Pancreas (tissue), 10 donors: ENCODE results near the gene REC114. TPM values are rescaled to one million over a fixed set of nuclear protein-coding genes. Genes with fewer than 3 reads are reported as not detected.

Experiments used
- ATAC-seq, 4 donors: fragments of 200-7000 bp; cut with Tn5 transposase; one replicate each; pipeline versions ENCODE4 v1.8.0 to v1.9.1; 2020; ENCODE audit warnings: mild to moderate bottlenecking in 4 of 4, moderate library complexity in 4 of 4
- DNase-seq, 6 donors: peaks; one replicate each; pipeline ENCODE4 v3.0.0-alpha.2; 2020
- FAIRE-seq: peaks from 2 replicates; lab custom pipeline; 2012; peaks lifted over from hg19 to GRCh38; lab: Jason Lieb, UNC
- H3K27ac ChIP-seq, 4 donors: fragments of 200-600 bp; sonication (generic); 1 replicate in 3 of 4; 2 replicates in 1 of 4; pipeline versions ENCODE4 v1.5.0 to v1.8.0; 2020
- H3K27me3 ChIP-seq, 4 donors: fragments of 200-600 bp; one replicate each; pipeline ENCODE4 v1.8.0; 2021
- H3K36me3 ChIP-seq, 3 donors: fragments of 200-600 bp; sonication (generic) in 1 of 3; one replicate each; pipeline versions ENCODE4 v1.5.0 to v1.8.0; 2020 to 2021
- H3K4me1 ChIP-seq, 3 donors: fragments of 200-600 bp; one replicate each; pipeline ENCODE4 v1.8.0; 2021
- H3K4me3 ChIP-seq, 4 donors: fragments of 200-600 bp; sonication (generic) in 2 of 4; one replicate each; pipeline versions ENCODE4 v1.5.0 to v1.8.0; 2020 to 2021
- H3K9me3 ChIP-seq, 4 donors: fragments of 200-600 bp; one replicate each; pipeline ENCODE4 v1.8.0; 2021
- CTCF ChIP-seq, 4 donors: fragments of 200-600 bp; sonication (generic) in 3 of 4; IDR thresholded peaks; one replicate each; pipeline versions ENCODE4 v1.5.0 to v1.8.0; 2021; ENCODE audit warnings: antibody characterized with exemption in 4 of 4
- WGBS, 2 donors: extraction: QIAGEN DNeasy Blood & Tissue Kit; methylation state at CpG; one replicate each; pipeline ENCODE4 v1.1.7; 2013; 5-methylcytosine and 5-hydroxymethylcytosine counted together
- intact Hi-C, 3 donors: fragments of 100-400 bp; cut with DNase I; formaldehyde crosslinking; loops; one replicate each; pipeline versions ENCODE4 v1.11.1 to v1.14.2; 2022
- polyA plus RNA-seq, 2 donors: library from polyadenylated mRNA; stranded (reverse); fragments of 200-250 nt; gene quantifications; one replicate each; pipeline ENCODE4 v1.2.3, GENCODE V29; 2013
- total RNA-seq, 6 donors: library from RNA; stranded (reverse); fragmentation: NEBNext Ultra II Directional in 4 of 6; extraction: Animal tissue kit (Norgen Biotek cat#: 25700) in 4 of 6; gene quantifications; one replicate each; pipeline versions ENCODE4 v1.2.1 to v1.2.4, GENCODE V29; 2021 to 2023
- donor health status: healthy with polysubstance abuse.
- donor health status: DM: no; HTN: no; CAD: no; lungs with moderate emphysema.
- donor health status: DM: no; HTN: no; CAD: no.
- donor health status: control.
- donor health status: control.
- donor health status: Bipolar disorder and iron deficiency.
- donor health status: DM: yes; HTN: yes; CAD: no.
- donor health status: DM: no; HTN: no; CAD: no.
- donor health status: DM: no; HTN: no; CAD: no.
- donor health status: DM: yes; HTN: yes; CAD: no.

REC114 gene
- total and polyA plus RNA-seq, 8 donors: not detected

DNA sequence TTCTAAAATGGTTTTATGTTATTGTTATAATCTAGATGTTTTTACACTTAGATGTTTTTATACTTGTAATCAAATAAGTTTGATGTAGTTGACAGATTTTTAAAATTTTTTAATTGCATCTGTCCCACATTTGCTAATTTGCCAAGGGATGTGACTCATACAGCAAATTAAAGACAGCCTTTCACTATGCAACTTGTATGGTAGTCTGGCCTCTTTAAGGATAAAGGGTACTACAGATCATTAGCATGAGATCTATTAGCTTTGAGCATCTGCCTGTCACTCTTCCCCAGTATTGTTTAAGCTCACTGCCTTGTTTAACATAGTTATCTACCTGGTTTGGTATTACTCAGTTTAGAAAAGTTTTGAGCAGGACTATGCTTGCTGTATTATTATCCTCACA lies 107.2 kb downstream of the REC114 start:
- no peak for TF ChIP-seq CTCF (IDR thresholded peaks at IDR 0.05)
- Histone ChIP-seq H3K27me3 (no peaks in the 10 kb centered on the region), H3K4me3 (no peak overlapping the region), H3K4me1 (no peaks in the 10 kb centered on the region), H3K27ac (no peak overlapping the region), H3K9me3 (no peaks in the 10 kb centered on the region), H3K36me3 (no peaks in the 10 kb centered on the region)
- FAIRE-seq: no peak
- no peak for DNase-seq
- intact Hi-C loops: no loop called here
- no peak for ATAC-seq

DNA sequence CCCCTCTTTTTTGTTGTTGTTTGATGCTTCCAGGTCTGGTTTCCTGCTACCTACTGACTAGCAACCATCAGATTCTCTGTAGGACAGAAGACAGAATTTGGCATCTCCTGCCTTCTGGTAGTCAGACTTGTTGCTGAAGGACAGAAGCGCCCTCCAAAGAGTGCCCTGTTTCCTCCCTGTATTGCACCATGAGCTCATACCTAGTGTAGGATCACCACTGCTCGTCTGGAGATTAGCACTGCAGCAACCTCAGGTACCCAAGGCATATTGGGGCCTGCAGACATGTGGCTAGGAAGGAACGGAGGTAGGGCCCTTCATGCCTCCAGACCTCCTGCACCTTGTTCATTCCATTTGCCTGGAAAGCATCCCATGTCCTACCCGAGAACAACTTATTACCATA lies 112.1 kb downstream of the REC114 start:
- H3K4me3 ChIP-seq: no peak overlapping the region
- H3K4me1 ChIP-seq: no peaks in the 10 kb centered on the region
- intact Hi-C loops: no loop called here
- peaks cover 0 to 17% (median 0%) of the 10 kb centered on the region in 3 donors for H3K36me3 ChIP-seq
- no peak for DNase-seq
- TF ChIP-seq CTCF (IDR thresholded peaks at IDR 0.05): no peak
- 86 to 89% methylated on average over 4 of the region's 4 CpGs for WGBS, 2 donors
- H3K9me3 ChIP-seq: no peaks in the 10 kb centered on the region
- H3K27ac ChIP-seq: no peak overlapping the region
- no peak for FAIRE-seq
- H3K27me3 ChIP-seq: no peaks in the 10 kb centered on the region
- ATAC-seq: no peak

DNA sequence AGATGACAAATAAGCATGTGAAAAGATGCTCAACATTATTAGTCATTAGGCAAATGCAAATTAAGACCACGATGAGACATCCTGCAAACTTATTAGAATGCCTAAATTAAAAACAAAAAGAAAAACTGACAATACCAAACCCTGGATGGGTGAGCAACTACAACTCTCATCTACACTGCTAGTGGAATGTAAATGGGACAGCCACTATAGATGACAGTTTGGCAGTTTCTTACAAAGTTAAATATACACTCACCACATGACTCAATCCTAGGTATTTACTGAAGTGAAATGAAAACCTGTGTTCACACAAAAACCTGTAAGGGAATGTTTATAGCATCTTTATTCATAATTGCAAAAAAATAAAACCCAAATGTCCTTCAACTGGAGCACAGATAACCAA lies 115.6 kb downstream of the REC114 start:
- no peak for TF ChIP-seq CTCF (IDR thresholded peaks at IDR 0.05)
- FAIRE-seq (no peak), ATAC-seq (no peak), DNase-seq (no peak)
- H3K27ac ChIP-seq: no peak overlapping the region
- WGBS, 2 donors: 84 to 100% methylated on average over 1 of the region's 1 CpG
- H3K4me1 ChIP-seq: no peaks in the 10 kb centered on the region
- H3K4me3 ChIP-seq: no peak overlapping the region
- no peaks in the 10 kb centered on the region for H3K9me3 ChIP-seq
- intact Hi-C loops: no loop called here
- peaks cover 0 to 39% (median 5%) of the 10 kb centered on the region in 3 donors for H3K36me3 ChIP-seq
- H3K27me3 ChIP-seq: no peaks in the 10 kb centered on the region

GRCh38 chr15:73560501-73561117 lies 117.6 kb downstream of the REC114 start:
- no peak overlapping the region for H3K4me3 ChIP-seq
- TF ChIP-seq CTCF (IDR thresholded peaks at IDR 0.05): peak in 2 of 4 donors; percentile 22 to 24
- H3K27ac ChIP-seq: no peak overlapping the region
- no peaks in the 10 kb centered on the region for H3K27me3 ChIP-seq
- intact Hi-C loops: loop anchor here in 2 of 3 donors (5.0 to 10.0 kb wide), 2 partner anchors 77 to 144 kb away; no protein-coding TSS in a partner anchor
- ATAC-seq: peak; percentile 53 to 89 (median 82)
- H3K9me3 ChIP-seq: no peaks in the 10 kb centered on the region
- WGBS, 2 donors: 47 to 61% methylated on average over 2 of the region's 2 CpGs
- no peak for DNase-seq
- H3K36me3 ChIP-seq: peaks cover 0 to 39% (median 5%) of the 10 kb centered on the region in 3 donors
- no peaks in the 10 kb centered on the region for H3K4me1 ChIP-seq
- peak; percentile 63 for FAIRE-seq

- ATAC-seq: peak in 2 of 4 donors; percentile 26 to 50
- DNase-seq: no peak
- peaks cover 5 to 37% (median 5%) of the 10 kb centered on the region in 3 donors for H3K36me3 ChIP-seq
- 69 to 73% methylated on average over 6 of the region's 6 CpGs for WGBS, 2 donors
- no peak for FAIRE-seq
- no peaks in the 10 kb centered on the region for H3K9me3 ChIP-seq
- no peak for TF ChIP-seq CTCF (IDR thresholded peaks at IDR 0.05)
- no peaks in the 10 kb centered on the region for H3K27me3 ChIP-seq
- intact Hi-C loops: loop anchor here in 2 of 3 donors (5.0 to 10.0 kb wide), 2 partner anchors 73 to 141 kb away; no protein-coding TSS in a partner anchor
- H3K27ac ChIP-seq: no peak overlapping the region
- H3K4me1 ChIP-seq: no peaks in the 10 kb centered on the region
- no peak overlapping the region for H3K4me3 ChIP-seq
Observed at GRCh38 chr15:73564255-73564654, 121.3 kb downstream of the REC114 start.
